Measurements from ENCODE around the gene PELI2. TPM values are rescaled to one million over a fixed set of nuclear protein-coding genes. Genes with fewer than 3 reads are reported as not detected.
"Not testable (repeated sequence)": the region's sequence is repeated elsewhere in the genome, so short reads cannot be mapped to it uniquely, and the experiment has no call there.

PELI2 gene
- total and polyA plus RNA-seq, 5 experiments from 2014 or later = 0.91 to 14.1 (median 1.9) TPM

GRCh38 chr14:56149995-56150394 lies 31.8 kb downstream of the PELI2 start:
- Mint-ChIP-seq H3K9me3 (no peaks in the 10 kb centered on the region), H3K4me3 (no peak overlapping the region), H3K27ac (no peak overlapping the region), H3K36me3 (no peaks in the 10 kb centered on the region), H3K4me1 (peaks cover 16 to 58% (median 33%) of the 10 kb centered on the region in 4 donors), H3K27me3 (peaks cover 0 to 3% (median 0%) of the 10 kb centered on the region in 5 donors)
- POLR2A ChIA-PET = no interaction called here
- ATAC-seq = peak in 1 of 2 donors; percentile 33
- DNase-seq = no peak

GRCh38 chr14:56150645-56151345 lies 32.6 kb downstream of the PELI2 start:
- no peak for DNase-seq
- Mint-ChIP-seq H3K4me1 (peaks cover 16 to 56% (median 33%) of the 10 kb centered on the region in 4 donors), H3K4me3 (peak overlapping the region in 1 of 10 donors; percentile 31), H3K27ac (no peak overlapping the region), H3K9me3 (no peaks in the 10 kb centered on the region), H3K36me3 (no peaks in the 10 kb centered on the region), H3K27me3 (peaks cover 0 to 3% (median 0%) of the 10 kb centered on the region in 5 donors)
- POLR2A ChIA-PET = no interaction called here
- peak; percentile 39 to 42 for ATAC-seq

- Mint-ChIP-seq H3K4me1 (peaks cover 14 to 45% (median 30%) of the 10 kb centered on the region in 4 donors), H3K4me3 (no peak overlapping the region), H3K9me3 (no peaks in the 10 kb centered on the region), H3K27ac (no peak overlapping the region), H3K36me3 (peaks cover 0 to 2% (median 0%) of the 10 kb centered on the region in 3 donors), H3K27me3 (peaks cover 0 to 3% (median 0%) of the 10 kb centered on the region in 5 donors)
- POLR2A ChIA-PET = no interaction called here
- ATAC-seq = no peak
- DNase-seq = no peak
Observed at GRCh38 chr14:56152221-56152620, 34.0 kb downstream of the PELI2 start.

- no peak for ATAC-seq
- no peaks in the 10 kb centered on the region for H3K9me3 Mint-ChIP-seq
- peaks cover 12 to 34% (median 23%) of the 10 kb centered on the region in 4 donors for H3K4me1 Mint-ChIP-seq
- peaks cover 0 to 2% (median 0%) of the 10 kb centered on the region in 3 donors for H3K36me3 Mint-ChIP-seq
- H3K4me3 Mint-ChIP-seq = no peak overlapping the region
- no peak overlapping the region for H3K27ac Mint-ChIP-seq
- DNase-seq = no peak
- POLR2A ChIA-PET = no interaction called here
- H3K27me3 Mint-ChIP-seq = peaks cover 0 to 2% (median 0%) of the 10 kb centered on the region in 5 donors
Observed at GRCh38 chr14:56153267-56153666, 35.1 kb downstream of the PELI2 start.

GRCh38 chr14:56154321-56154720 lies 36.1 kb downstream of the PELI2 start:
- peaks cover 0 to 4% (median 0%) of the 10 kb centered on the region in 3 donors for H3K36me3 Mint-ChIP-seq
- H3K4me1 Mint-ChIP-seq = peaks cover 9 to 27% (median 16%) of the 10 kb centered on the region in 4 donors
- H3K27ac Mint-ChIP-seq = no peak overlapping the region
- POLR2A ChIA-PET = no interaction called here
- H3K27me3 Mint-ChIP-seq = peaks cover 0 to 2% (median 0%) of the 10 kb centered on the region in 5 donors
- ATAC-seq (no peak), DNase-seq (no peak)
- H3K4me3 Mint-ChIP-seq = no peak overlapping the region
- peaks cover 0 to 4% (median 0%) of the 10 kb centered on the region in 9 donors for H3K9me3 Mint-ChIP-seq

GRCh38 chr14:56156096-56156495 lies 37.9 kb downstream of the PELI2 start:
- no peak overlapping the region for H3K4me3 Mint-ChIP-seq
- no peak for DNase-seq
- H3K9me3 Mint-ChIP-seq = peaks cover 0 to 4% (median 0%) of the 10 kb centered on the region in 9 donors
- POLR2A ChIA-PET = no interaction called here
- ATAC-seq = no peak
- H3K27ac Mint-ChIP-seq = no peak overlapping the region
- peaks cover 4 to 19% (median 12%) of the 10 kb centered on the region in 4 donors for H3K4me1 Mint-ChIP-seq
- H3K36me3 Mint-ChIP-seq = peaks cover 0 to 4% (median 0%) of the 10 kb centered on the region in 3 donors
- peaks cover 0 to 2% (median 0%) of the 10 kb centered on the region in 5 donors for H3K27me3 Mint-ChIP-seq

GRCh38 chr14:56159066-56159465 lies 40.9 kb downstream of the PELI2 start:
- ATAC-seq (no peak), DNase-seq (no peak)
- POLR2A ChIA-PET = no interaction called here
- H3K9me3 Mint-ChIP-seq = peaks cover 10 to 20% (median 13%) of the 10 kb centered on the region in 9 donors
- no peak overlapping the region for H3K4me3 Mint-ChIP-seq
- H3K36me3 Mint-ChIP-seq = peaks cover 0 to 15% (median 13%) of the 10 kb centered on the region in 3 donors
- H3K27ac Mint-ChIP-seq = no peak overlapping the region
- H3K27me3 Mint-ChIP-seq = no peaks in the 10 kb centered on the region
- peaks cover 1 to 15% (median 9%) of the 10 kb centered on the region in 4 donors for H3K4me1 Mint-ChIP-seq

- H3K36me3 Mint-ChIP-seq = peaks cover 0 to 24% (median 22%) of the 10 kb centered on the region in 3 donors
- no peak overlapping the region for H3K27ac Mint-ChIP-seq
- peaks cover 15 to 30% (median 20%) of the 10 kb centered on the region in 9 donors for H3K9me3 Mint-ChIP-seq
- no peak overlapping the region for H3K4me3 Mint-ChIP-seq
- DNase-seq = no peak
- H3K27me3 Mint-ChIP-seq = no peaks in the 10 kb centered on the region
- POLR2A ChIA-PET = no interaction called here
- peaks cover 0 to 15% (median 6%) of the 10 kb centered on the region in 4 donors for H3K4me1 Mint-ChIP-seq
- ATAC-seq = no peak
Observed at GRCh38 chr14:56160088-56160487, 41.9 kb downstream of the PELI2 start.

- Mint-ChIP-seq H3K27me3 (no peaks in the 10 kb centered on the region), H3K4me1 (peaks cover 0 to 15% (median 6%) of the 10 kb centered on the region in 4 donors), H3K27ac (no peak overlapping the region), H3K36me3 (peaks cover 0 to 36% (median 29%) of the 10 kb centered on the region in 3 donors), H3K4me3 (no peak overlapping the region), H3K9me3 (peaks cover 19 to 46% (median 35%) of the 10 kb centered on the region in 9 donors)
- ATAC-seq (no peak), DNase-seq (no peak)
- POLR2A ChIA-PET = no interaction called here
Observed at GRCh38 chr14:56161658-56162057, 43.4 kb downstream of the PELI2 start.

- no peak overlapping the region for H3K4me3 Mint-ChIP-seq
- H3K27me3 Mint-ChIP-seq = no peaks in the 10 kb centered on the region
- no peak for ATAC-seq
Observed at GRCh38 chr14:56162476-56162875, 44.3 kb downstream of the PELI2 start.

GRCh38 chr14:56166579-56166978 lies 48.4 kb downstream of the PELI2 start:
- H3K36me3 Mint-ChIP-seq = peaks cover 3 to 45% (median 41%) of the 10 kb centered on the region in 3 donors
- H3K4me3 Mint-ChIP-seq, H3K27ac Mint-ChIP-seq, POLR2A ChIA-PET, ATAC-seq, DNase-seq, H3K27me3 Mint-ChIP-seq: not testable (repeated sequence)
- H3K4me1 Mint-ChIP-seq = peaks cover 16 to 31% (median 26%) of the 10 kb centered on the region in 4 donors
- peaks cover 29 to 60% (median 48%) of the 10 kb centered on the region in 9 donors for H3K9me3 Mint-ChIP-seq

More at GRCh38 chr14:56162476-56162875, 44.3 kb downstream of the PELI2 start:
- H3K36me3 Mint-ChIP-seq = peaks cover 3 to 43% (median 37%) of the 10 kb centered on the region in 3 donors
- H3K27ac Mint-ChIP-seq = no peak overlapping the region
- no peak for DNase-seq
- POLR2A ChIA-PET = no interaction called here
- peaks cover 27 to 54% (median 43%) of the 10 kb centered on the region in 9 donors for H3K9me3 Mint-ChIP-seq
- H3K4me1 Mint-ChIP-seq = peaks cover under 1 to 19% (median 7%) of the 10 kb centered on the region in 4 donors

- H3K4me3 Mint-ChIP-seq = no peak overlapping the region
- ATAC-seq = no peak
- peaks cover 3 to 40% (median 39%) of the 10 kb centered on the region in 3 donors for H3K36me3 Mint-ChIP-seq
- H3K27ac Mint-ChIP-seq = no peak overlapping the region
- no peak for DNase-seq
- H3K4me1 Mint-ChIP-seq = peaks cover 27 to 47% (median 41%) of the 10 kb centered on the region in 4 donors
- H3K27me3 Mint-ChIP-seq = peaks cover 0 to 2% (median 0%) of the 10 kb centered on the region in 5 donors
- peaks cover 22 to 50% (median 41%) of the 10 kb centered on the region in 9 donors for H3K9me3 Mint-ChIP-seq
- POLR2A ChIA-PET = no interaction called here
Observed at GRCh38 chr14:56168007-56168616, 49.9 kb downstream of the PELI2 start.

GRCh38 chr14:56170028-56170427 lies 51.8 kb downstream of the PELI2 start:
- Mint-ChIP-seq H3K27me3 (peaks cover 0 to 2% (median 0%) of the 10 kb centered on the region in 5 donors), H3K4me1 (peaks cover 41 to 65% (median 56%) of the 10 kb centered on the region in 4 donors)

More at GRCh38 chr14:56170028-56170427, 51.8 kb downstream of the PELI2 start:
- POLR2A ChIA-PET = no interaction called here
- peaks cover 3 to 23% (median 22%) of the 10 kb centered on the region in 3 donors for H3K36me3 Mint-ChIP-seq
- H3K27ac Mint-ChIP-seq = no peak overlapping the region
- H3K9me3 Mint-ChIP-seq = peaks cover 12 to 31% (median 23%) of the 10 kb centered on the region in 9 donors
- peak overlapping the region in 1 of 10 donors; percentile 5 for H3K4me3 Mint-ChIP-seq
- ATAC-seq (no peak), DNase-seq (no peak)

Measured in naive thymus-derived CD8-positive, alpha-beta T cell (primary cell).